WTC11 (cell line): Measurements from ENCODE around the gene WWOX.

Experiments used
- ATF1 ChIP-seq: sonication (generic); formaldehyde crosslinking; IDR thresholded peaks from 2 replicates; pipeline ENCODE4 v1.8.1; 2023; ENCODE audit warnings: mild to moderate bottlenecking, moderate library complexity, missing genetic modification reagents
- ZNF396 ChIP-seq: fragments of 250-450 bp; sonication (Bioruptor Pico); IDR thresholded peaks from 2 replicates; pipeline ENCODE4 v1.8.0; 2021; ENCODE audit warnings: mild to moderate bottlenecking, moderate library complexity, borderline replicate concordance
- TF ChIP-seq, protein P1 (sequence below): sonication (generic); formaldehyde crosslinking; IDR thresholded peaks from 2 replicates; pipeline ENCODE4 v1.8.1; 2022; ENCODE audit warnings: low read depth, missing genetic modification reagents, borderline replicate concordance
- TF ChIP-seq, protein P2 (sequence below): sonication (generic); formaldehyde crosslinking; IDR thresholded peaks from 2 replicates; pipeline ENCODE4 v1.8.0; 2022; ENCODE audit warnings: mild to moderate bottlenecking, missing genetic modification reagents
- TF ChIP-seq, protein P3 (sequence below): fragments of 200-600 bp; IDR thresholded peaks from 2 replicates; pipeline ENCODE4 v1.8.0; 2022; ENCODE audit warnings: antibody characterized with exemption
- TF ChIP-seq, protein P4 (sequence below): sonication (generic); formaldehyde crosslinking; IDR thresholded peaks from 2 replicates; pipeline ENCODE4 v1.8.1; 2023; ENCODE audit warnings: mild to moderate bottlenecking, missing genetic modification reagents, moderate library complexity
- TF ChIP-seq, protein P5 (sequence below): sonication (generic); formaldehyde crosslinking; IDR thresholded peaks from 2 replicates; pipeline ENCODE4 v1.8.1; 2023; ENCODE audit warnings: mild to moderate bottlenecking, missing genetic modification reagents, borderline replicate concordance
- TF ChIP-seq, protein P6 (sequence below): sonication (generic); formaldehyde crosslinking; IDR thresholded peaks from 2 replicates; pipeline ENCODE4 v1.8.1; 2022; ENCODE audit warnings: low read depth, mild to moderate bottlenecking, moderate library complexity, missing genetic modification reagents, borderline replicate concordance
- TF ChIP-seq, protein P7 (sequence below): sonication (generic); formaldehyde crosslinking; conservative IDR thresholded peaks from 2 replicates; pipeline ENCODE4 v1.8.1; 2022; ENCODE audit warnings: mild to moderate bottlenecking, missing genetic modification reagents
- TF ChIP-seq, protein P8 (sequence below): fragments of 250-450 bp; sonication (Bioruptor Pico); IDR thresholded peaks from 2 replicates; pipeline ENCODE4 v2.1.2; 2022; ENCODE audit warnings: mild to moderate bottlenecking, moderate library complexity
- TF ChIP-seq, protein P9 (sequence below): sonication (generic); formaldehyde crosslinking; IDR thresholded peaks from 2 replicates; pipeline ENCODE4 v1.8.1; 2022; ENCODE audit warnings: missing genetic modification reagents, borderline replicate concordance

DNA sequence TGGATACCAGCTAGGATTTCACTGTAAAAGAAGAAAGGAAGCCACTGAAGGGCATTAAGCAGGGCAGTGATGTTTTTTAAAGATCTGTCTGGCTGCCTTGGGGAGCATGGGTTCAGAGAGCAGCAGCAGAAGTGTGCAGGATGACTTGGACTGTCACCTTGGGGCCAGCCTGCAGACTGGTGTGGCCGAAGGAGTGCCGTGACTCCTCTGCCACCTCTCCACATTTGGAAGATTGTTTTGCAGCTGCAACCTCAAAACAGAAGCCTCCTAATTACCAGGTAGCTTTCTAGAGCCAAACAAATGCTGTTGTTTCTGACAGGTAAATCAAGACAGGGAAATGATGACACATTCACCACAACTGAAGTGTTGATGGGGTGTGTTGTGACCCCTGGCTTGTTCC, 681.4 kb downstream of the WWOX start:
- TF ChIP-seq, protein P1, sequence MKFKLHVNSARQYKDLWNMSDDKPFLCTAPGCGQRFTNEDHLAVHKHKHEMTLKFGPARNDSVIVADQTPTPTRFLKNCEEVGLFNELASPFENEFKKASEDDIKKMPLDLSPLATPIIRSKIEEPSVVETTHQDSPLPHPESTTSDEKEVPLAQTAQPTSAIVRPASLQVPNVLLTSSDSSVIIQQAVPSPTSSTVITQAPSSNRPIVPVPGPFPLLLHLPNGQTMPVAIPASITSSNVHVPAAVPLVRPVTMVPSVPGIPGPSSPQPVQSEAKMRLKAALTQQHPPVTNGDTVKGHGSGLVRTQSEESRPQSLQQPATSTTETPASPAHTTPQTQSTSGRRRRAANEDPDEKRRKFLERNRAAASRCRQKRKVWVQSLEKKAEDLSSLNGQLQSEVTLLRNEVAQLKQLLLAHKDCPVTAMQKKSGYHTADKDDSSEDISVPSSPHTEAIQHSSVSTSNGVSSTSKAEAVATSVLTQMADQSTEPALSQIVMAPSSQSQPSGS = no peak
- TF ChIP-seq, protein P2, sequence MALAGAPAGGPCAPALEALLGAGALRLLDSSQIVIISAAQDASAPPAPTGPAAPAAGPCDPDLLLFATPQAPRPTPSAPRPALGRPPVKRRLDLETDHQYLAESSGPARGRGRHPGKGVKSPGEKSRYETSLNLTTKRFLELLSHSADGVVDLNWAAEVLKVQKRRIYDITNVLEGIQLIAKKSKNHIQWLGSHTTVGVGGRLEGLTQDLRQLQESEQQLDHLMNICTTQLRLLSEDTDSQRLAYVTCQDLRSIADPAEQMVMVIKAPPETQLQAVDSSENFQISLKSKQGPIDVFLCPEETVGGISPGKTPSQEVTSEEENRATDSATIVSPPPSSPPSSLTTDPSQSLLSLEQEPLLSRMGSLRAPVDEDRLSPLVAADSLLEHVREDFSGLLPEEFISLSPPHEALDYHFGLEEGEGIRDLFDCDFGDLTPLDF (CRISPR knock-in tag) = no peak
- TF ChIP-seq, protein P3, sequence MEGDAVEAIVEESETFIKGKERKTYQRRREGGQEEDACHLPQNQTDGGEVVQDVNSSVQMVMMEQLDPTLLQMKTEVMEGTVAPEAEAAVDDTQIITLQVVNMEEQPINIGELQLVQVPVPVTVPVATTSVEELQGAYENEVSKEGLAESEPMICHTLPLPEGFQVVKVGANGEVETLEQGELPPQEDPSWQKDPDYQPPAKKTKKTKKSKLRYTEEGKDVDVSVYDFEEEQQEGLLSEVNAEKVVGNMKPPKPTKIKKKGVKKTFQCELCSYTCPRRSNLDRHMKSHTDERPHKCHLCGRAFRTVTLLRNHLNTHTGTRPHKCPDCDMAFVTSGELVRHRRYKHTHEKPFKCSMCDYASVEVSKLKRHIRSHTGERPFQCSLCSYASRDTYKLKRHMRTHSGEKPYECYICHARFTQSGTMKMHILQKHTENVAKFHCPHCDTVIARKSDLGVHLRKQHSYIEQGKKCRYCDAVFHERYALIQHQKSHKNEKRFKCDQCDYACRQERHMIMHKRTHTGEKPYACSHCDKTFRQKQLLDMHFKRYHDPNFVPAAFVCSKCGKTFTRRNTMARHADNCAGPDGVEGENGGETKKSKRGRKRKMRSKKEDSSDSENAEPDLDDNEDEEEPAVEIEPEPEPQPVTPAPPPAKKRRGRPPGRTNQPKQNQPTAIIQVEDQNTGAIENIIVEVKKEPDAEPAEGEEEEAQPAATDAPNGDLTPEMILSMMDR = no peak
- TF ChIP-seq, protein P4, sequence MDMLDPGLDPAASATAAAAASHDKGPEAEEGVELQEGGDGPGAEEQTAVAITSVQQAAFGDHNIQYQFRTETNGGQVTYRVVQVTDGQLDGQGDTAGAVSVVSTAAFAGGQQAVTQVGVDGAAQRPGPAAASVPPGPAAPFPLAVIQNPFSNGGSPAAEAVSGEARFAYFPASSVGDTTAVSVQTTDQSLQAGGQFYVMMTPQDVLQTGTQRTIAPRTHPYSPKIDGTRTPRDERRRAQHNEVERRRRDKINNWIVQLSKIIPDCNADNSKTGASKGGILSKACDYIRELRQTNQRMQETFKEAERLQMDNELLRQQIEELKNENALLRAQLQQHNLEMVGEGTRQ (CRISPR knock-in tag) = no peak
- TF ChIP-seq, protein P5, sequence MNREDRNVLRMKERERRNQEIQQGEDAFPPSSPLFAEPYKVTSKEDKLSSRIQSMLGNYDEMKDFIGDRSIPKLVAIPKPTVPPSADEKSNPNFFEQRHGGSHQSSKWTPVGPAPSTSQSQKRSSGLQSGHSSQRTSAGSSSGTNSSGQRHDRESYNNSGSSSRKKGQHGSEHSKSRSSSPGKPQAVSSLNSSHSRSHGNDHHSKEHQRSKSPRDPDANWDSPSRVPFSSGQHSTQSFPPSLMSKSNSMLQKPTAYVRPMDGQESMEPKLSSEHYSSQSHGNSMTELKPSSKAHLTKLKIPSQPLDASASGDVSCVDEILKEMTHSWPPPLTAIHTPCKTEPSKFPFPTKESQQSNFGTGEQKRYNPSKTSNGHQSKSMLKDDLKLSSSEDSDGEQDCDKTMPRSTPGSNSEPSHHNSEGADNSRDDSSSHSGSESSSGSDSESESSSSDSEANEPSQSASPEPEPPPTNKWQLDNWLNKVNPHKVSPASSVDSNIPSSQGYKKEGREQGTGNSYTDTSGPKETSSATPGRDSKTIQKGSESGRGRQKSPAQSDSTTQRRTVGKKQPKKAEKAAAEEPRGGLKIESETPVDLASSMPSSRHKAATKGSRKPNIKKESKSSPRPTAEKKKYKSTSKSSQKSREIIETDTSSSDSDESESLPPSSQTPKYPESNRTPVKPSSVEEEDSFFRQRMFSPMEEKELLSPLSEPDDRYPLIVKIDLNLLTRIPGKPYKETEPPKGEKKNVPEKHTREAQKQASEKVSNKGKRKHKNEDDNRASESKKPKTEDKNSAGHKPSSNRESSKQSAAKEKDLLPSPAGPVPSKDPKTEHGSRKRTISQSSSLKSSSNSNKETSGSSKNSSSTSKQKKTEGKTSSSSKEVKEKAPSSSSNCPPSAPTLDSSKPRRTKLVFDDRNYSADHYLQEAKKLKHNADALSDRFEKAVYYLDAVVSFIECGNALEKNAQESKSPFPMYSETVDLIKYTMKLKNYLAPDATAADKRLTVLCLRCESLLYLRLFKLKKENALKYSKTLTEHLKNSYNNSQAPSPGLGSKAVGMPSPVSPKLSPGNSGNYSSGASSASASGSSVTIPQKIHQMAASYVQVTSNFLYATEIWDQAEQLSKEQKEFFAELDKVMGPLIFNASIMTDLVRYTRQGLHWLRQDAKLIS = no peak
- TF ChIP-seq, protein P6, sequence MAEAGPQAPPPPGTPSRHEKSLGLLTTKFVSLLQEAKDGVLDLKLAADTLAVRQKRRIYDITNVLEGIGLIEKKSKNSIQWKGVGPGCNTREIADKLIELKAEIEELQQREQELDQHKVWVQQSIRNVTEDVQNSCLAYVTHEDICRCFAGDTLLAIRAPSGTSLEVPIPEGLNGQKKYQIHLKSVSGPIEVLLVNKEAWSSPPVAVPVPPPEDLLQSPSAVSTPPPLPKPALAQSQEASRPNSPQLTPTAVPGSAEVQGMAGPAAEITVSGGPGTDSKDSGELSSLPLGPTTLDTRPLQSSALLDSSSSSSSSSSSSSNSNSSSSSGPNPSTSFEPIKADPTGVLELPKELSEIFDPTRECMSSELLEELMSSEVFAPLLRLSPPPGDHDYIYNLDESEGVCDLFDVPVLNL (CRISPR knock-in tag) = no peak
- TF ChIP-seq, protein P7, sequence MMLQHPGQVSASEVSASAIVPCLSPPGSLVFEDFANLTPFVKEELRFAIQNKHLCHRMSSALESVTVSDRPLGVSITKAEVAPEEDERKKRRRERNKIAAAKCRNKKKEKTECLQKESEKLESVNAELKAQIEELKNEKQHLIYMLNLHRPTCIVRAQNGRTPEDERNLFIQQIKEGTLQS (CRISPR knock-in tag) = no peak
- TF ChIP-seq, protein P8, sequence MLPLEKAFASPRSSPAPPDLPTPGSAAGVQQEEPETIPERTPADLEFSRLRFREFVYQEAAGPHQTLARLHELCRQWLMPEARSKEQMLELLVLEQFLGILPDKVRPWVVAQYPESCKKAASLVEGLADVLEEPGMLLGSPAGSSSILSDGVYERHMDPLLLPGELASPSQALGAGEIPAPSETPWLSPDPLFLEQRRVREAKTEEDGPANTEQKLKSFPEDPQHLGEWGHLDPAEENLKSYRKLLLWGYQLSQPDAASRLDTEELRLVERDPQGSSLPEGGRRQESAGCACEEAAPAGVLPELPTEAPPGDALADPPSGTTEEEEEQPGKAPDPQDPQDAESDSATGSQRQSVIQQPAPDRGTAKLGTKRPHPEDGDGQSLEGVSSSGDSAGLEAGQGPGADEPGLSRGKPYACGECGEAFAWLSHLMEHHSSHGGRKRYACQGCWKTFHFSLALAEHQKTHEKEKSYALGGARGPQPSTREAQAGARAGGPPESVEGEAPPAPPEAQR (CRISPR knock-in tag) = no peak
- TF ChIP-seq ZNF396 (CRISPR knock-in tag) (no peak), ATF1 (CRISPR knock-in tag) (no peak)
- TF ChIP-seq, protein P9, sequence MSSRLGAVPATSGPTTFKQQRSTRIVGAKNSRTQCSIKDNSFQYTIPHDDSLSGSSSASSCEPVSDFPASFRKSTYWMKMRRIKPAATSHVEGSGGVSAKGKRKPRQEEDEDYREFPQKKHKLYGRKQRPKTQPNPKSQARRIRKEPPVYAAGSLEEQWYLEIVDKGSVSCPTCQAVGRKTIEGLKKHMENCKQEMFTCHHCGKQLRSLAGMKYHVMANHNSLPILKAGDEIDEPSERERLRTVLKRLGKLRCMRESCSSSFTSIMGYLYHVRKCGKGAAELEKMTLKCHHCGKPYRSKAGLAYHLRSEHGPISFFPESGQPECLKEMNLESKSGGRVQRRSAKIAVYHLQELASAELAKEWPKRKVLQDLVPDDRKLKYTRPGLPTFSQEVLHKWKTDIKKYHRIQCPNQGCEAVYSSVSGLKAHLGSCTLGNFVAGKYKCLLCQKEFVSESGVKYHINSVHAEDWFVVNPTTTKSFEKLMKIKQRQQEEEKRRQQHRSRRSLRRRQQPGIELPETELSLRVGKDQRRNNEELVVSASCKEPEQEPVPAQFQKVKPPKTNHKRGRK (CRISPR knock-in tag) = no peak
